IPS DF 19.7 (cell line): ENCODE measurements around the gene ATRN.

Experiments used
- DNase-seq: peaks from one replicate; pipeline ENCODE4 v3.0.0-alpha.2; 2013; ENCODE audit warnings: low read depth, low spot score

ATRN gene

DNA sequence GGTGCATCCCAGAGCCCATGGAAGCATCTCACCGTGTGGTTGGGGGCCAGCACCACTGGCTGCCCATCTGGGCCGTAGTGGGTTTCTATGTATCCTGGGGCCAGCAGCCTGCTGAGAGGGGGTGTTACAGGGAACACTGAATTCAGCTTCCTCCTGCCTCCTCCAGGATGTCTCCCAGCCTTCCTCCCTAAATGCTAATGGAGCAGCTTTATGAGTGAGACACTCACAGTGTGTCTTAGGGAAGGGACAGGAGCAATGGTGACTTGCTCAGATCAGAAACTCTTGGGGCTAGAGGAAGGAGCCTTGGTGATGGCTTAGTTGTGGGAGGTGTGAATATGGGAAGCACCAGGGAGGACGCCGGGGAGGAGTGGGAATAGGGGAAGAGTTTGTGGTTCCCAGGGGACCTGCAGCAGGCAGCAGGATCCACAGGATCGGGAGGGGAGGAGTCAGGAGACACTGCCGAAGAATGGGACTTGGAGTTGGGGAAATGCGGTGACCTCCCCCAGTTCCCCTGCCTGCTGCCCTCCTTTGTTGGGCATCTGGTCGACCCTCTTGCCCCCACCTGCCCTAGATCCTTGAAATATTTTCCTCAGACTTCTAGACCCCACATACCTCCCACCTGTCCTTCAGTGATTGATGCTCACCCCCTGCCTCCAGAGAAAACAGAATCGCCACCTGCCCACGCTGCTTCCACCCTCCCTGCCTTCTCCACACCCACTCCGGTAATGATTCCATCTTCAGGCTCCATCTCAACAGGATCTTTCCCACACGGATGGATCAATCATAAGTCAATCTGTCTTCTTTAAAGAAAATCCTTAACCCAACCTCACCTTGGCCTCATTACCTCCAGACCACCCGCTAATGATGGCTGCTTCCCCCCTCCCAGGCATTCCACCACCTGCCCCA is 204.4 kb downstream of the ATRN start:
- DNase-seq, result no peak

DNA sequence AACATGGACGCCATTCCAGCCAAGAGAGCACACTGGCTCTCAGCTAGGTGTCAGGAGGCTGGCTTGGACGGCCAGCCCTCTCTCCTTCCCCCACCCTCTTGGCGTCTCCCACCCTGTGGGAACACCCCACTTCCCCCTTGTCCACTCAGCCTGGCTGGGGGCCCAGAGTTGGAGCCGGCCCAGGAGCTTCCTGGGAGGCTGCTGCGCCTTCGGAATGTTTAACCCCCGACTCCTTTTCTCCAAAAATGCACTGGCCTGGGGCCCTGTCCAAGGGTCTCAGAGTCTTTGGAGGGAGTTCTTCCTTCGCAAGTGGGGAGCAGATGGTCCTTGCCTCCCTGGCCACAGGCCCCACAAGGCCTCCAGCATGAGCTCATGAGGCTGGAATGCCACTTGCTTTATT is 206.9 kb downstream of the ATRN start:
- DNase-seq, result no peak

DNA sequence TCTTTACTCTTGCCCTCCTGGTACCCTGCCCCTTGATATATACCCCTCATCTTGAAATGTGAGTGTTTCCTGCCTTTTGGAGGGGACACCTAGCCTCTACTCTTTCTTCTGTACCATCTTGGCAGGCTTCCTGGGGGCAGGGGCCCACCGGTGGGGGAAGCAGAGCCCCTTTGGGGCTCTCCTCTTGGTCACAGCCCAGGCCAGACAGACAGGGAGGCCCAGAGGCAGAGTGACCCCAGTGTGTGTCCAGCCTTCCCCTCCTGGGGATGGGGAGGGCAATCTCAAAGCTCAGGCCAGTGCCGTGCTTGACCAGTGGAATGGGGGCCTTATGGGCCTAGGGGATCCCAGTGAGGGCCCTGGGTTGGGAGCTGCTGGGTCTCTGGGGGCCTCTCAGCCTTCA is 207.4 kb downstream of the ATRN start:
- no peak for DNase-seq

DNA sequence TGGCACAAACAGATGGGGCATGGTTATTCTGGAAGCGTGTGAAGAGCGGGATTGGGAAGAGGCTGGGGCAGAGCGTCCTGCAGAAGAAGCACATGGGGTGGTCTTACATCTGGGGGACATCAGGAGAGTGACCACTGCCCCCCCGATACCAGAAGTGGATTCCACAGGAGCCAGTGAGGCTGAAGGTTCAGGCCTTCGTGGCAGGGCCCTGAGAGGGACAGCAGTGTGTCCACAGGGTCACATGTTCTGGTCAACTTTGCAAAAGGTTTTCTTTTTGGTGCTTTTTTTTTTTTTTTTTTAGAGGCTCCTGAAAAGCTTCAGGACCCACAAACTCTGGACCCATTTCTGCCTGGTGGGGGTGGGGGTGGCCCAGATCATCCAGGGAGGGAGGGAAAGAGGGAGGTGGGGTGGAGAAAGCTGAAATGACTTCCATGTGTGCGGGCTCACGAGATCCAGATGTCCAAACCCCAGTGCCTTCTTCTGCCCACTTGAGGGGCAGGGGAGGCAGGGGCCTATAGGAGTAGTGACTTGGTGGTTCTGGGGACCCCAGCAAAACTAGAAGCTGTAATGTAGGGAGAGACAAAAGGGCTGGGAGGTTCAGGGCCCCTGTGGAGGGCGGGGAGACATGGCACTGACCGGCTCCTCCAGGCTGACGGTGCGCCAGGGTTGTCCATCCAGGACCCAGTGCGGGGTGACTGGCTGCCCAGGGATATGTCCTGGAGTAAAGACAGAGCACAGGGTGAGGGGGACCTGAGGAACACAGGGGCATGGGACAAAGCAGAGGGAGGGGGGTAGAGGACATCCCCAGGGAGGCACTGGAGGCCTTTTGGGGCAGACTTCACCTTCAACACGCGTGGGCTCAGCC is 208.3 kb downstream of the ATRN start:
- DNase-seq, result no peak

DNA sequence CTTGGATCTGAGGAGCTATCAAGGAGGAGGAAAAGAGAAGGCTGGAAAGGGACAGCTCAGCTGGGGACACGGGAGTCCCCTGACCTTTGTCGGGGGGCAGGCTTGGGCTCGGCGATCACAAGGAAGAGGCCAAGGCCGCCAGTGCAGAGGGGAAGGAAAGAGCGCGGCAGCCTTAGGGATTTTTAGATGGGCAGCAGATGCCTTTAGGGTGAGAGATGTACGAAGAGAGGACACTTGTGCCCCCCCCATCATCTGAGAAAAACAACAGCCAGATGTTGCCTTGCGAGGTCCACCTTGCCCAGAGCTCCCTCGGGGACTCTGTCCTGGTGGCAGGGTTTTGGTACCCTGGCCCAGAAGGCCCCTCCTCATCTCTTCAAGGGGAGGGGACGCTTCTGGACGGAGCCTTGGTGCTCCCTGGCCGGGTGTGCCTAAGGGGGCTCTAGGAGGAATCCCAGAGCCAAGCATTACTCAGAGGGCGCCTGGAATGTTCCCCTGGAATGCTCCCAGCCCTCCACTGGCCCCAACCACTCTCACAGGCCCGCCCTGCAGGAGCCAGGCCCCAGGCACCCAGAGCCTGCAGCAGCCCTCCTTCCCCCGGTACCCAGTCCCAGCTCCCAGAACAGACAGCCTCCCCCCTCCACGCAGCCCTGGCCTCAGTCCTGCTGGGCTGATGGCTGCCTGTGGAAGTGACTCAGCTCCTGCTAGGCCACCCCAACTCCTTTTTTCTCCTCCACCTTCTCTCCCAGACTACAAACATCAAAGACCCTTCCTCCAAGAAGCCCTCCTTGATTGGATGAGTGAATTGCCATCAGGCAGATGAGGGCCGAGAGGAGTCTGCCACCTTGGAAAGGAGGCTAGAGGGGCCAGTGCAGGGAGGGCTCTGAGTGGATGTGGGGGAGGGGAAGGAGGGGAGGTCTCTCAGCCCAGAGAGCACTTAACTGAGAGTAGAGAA is 209.2 kb downstream of the ATRN start:
- DNase-seq, result no peak

DNA sequence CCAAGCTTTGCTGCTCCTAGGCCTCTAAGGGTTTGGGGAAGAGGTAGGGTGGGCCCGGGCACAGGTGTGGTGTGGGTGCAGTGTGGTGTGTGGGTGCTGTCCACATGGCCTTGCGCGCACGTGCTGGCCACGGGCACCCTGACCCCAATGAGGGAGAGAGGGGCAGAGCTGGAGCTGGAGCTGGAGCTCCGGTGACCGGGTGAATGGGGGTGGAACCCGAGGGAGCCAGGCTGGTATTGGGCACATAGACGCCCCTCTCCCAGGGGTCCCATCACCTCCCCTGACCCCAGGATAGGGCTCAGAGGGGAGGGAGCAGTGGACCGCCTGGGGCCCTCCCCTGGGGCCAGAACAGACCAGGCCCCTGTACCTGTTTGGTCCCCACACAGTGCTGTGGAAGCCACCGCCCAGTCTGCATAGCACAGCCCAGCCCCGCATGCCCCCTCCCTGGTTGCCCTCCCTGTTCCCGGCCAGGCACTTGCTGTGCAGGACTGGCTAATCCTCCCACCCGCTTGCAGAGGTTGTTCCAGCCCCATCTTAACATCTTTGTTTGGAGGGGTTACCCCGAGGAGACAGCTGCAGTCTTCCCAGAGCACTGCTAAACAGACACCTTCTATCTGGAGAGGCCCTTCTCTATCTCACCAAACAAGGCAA is 210.0 kb downstream of the ATRN start:
- DNase-seq, result no peak

DNA sequence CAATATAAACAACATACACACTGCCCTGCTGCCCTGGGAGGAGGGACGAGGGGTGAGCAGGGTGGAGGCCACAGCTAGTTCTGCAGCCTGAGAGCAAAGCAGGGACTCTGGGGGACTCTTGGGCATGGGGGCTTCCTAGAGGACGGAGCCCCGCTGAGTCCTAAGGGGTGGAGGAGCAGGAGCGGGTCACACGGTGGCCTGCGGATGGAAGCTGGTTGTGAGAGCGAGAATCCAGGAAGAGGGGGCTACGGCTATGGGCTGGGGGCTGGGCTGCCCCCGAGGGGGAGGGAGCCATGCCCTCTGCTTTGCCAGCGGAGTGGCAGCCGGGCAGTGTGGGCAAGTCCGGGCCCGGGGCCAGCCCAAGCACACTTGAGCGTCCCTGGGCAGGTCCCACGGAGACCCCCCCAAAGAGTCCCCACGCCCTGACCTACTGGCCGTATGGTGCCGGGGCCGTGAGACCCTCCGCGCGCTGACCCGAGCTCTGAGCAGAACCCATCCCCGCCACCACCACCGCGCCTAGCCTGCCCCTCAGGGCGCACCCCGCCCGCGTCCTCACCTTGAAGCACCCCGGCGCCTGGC is 210.6 kb downstream of the ATRN start:
- DNase-seq, result no peak

DNA sequence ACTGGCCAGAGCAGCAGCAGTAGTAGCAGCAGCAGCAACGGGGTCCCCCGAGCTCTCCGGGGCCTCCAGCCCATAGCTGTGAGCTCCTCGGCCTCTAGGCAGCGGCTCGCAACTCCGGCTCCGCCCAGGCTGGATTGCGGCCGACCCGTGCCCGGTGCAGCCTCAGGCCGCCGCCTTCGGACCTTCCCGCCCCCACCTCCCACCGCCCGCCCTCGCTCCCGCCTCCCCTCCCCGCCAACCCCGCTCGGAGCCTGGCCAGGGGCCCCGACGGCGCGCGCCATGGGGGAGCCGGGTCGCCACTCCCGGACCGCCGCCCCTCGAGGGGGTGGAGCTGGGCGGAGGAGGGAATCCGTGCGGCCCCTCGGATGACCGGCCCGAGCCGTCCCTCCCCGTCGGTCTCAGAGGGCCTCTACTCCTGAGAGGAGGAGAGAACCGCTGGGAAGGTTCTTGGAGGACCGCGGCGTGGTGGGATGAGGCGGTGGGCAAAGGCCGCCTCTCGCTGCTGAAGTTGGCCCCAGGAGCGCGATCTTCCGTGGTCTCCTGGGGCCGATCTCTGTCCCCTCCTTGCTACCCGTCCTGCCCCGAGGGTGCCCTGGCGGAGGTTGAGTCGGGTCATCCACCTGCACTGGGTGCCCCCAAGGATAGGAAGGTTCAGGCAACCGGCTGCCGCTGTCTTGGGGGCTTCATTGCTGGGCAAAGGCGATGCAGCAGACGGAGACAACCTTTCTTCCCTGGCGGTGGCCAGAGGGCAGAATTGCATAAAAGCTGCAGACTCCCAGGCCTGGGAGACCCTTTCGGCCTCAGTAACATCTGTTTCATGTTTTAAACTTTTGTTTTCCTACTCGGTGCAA is 211.3 kb downstream of the ATRN start, which contains the start of gene ADAM33:
Gene ADAM33 (minus strand): TSS at position 80 of the 851 bp plus-strand sequence. CDS start 6 bp downstream, at position 74.
- DNase-seq, result no peak

DNA sequence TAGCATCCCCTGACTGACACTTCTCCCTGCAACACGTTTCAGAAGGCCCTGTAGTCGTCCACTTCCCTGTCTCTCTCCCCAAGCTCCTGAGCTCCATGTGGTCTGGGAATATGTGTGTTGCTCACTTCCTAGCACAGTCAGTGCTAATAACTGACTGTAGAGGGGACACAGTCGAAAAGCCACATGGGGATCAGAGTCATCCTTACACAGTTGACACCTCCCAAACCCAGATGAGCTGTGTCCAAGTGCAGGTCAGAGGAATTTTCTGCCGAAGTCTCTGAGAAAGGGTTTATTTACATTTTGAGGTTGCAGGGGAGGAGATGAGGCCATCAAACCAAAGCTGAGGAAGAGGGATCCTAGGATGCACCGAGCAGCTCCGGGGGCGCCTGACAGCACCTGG is 214.5 kb downstream of the ATRN start:
- no peak for DNase-seq

DNA sequence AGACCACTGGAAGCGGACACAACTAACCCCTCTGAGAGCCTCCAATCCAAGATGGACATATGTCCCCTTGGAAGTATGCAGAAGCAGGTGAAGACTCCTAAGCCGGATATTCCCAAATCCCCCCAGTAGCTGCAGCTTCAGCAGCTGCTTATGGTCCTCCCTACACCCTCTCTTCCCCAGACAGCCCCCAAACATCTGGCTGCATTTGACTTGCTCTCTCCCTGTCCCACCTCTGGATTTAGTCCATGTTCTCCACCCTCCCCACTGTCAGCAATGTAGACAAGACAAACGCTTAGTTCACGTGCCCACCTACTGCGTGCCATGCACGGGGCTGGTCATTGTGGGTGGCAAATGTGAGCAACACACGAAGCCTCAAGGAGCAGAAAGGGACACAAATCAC is 215.6 kb downstream of the ATRN start:
- no peak for DNase-seq

DNA sequence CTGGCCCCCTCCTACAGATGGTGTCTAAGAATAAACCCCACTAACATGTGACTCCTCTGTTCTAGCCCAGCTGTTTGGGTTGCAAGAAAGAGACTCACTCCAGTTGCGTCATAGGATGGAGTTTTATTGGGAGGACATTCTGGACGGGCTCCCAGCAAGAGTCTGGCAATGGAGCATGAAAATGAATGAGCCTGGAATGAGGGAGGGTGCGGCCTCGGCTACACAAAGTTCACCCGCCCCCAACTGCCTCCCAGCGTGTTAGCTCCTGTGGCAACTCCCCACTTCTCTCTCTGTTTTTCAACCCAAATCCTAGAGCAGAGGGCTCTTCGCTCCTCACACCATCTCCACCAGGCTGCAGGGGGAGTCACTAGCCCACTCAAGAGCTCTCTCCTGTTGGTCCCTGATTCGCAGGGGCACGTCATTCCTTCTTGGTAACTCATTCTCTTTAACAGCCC is 216.1 kb downstream of the ATRN start:
- DNase-seq, result no peak

DNA sequence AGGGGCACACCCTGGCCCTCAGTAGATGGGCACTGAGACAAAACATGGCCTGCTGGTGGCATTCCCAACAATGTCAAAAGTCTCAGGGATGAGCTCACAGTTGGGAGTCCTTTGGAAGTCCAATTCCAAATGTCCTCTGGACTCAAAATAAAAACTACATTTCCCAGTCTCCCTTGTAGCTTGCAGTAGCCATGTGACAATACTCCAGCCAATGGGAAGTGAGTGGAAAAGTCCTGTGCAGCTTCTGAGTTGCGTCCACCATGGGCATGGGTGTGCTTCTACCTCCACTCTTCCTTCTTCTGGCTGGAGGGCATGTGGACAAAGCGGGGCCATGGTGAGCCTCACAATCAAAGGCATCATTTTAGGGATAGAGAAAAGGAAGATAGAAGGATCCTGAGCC is 216.8 kb downstream of the ATRN start:
- DNase-seq, result no peak

DNA sequence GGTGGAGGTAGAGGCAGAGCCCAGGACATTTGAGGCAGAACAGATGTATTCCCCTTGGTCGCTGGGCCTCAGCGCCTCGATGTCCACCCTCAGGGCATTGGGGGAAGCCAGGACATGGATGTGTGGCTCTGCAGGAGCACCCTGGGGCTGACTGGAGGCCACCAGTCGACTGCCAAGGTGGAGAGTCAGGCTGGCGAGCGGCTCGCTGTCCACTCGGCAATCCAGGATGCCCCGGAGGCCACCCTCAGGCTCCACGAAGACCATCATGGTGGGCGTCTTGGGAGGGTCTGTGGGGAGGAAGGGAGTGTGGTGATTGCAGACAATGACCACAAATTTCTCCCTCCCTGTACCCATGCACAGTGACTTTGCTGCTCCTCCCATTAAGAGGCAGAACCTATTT is 219.2 kb downstream of the ATRN start:
- no peak for DNase-seq

DNA sequence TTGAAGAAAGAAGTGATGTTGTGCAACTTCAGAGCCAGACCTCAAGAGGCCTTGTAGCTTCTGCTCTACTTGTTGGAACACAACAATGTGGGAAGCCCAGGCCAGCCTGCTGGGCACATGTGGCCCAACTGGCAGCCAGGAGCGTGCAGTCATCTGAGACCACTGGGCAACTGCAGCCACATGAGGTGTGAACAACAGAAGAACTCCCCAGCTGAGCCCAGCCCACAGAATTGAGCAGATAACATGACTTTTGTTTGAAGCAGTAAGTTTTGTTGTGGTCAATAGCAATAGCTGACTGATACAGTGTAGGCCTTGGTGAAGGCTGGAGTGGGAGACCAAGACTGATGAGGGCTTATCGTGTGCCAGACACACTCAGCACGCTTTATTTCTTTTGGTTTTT is 219.6 kb downstream of the ATRN start:
- no peak for DNase-seq

DNA sequence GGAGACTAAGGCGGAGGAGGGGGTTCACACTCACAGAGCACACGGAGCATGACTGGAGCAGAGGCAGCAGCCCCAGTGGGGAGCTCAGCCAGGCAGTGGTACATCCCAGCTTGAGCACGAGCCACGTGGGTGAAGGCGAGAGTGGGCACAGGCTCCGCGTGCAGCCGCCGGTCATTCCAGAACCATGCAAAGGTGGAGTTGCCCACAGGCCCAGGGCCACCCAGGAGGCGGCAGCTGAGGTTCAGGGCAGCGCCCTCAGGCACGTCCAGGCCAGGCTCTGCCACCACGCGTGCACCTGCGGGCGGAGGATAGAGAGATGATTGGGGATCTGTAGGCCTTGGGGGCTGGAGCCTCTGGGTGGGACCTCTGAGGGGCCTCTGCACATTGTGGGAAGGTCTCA is 220.5 kb downstream of the ATRN start:
- no peak for DNase-seq

DNA sequence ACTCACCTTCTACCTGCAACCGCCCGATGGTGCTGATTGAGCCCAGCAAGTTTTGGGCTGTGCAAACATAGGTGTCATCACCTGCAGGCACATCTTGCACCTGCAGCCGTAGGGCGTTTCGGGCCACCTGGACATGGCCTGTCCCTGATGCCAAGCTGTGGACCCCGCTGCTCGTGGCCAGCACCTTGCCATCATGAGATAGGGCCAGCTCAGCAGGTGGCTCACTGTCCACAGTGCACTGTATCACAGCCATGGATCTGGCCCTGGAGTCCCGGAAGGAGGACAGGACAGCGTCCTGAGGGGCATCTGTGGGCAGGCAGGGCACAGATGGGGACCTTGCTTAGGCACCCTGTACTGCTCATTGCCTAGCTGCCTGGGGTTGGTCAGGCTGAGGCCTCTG is 221.1 kb downstream of the ATRN start:
- no peak for DNase-seq

DNA sequence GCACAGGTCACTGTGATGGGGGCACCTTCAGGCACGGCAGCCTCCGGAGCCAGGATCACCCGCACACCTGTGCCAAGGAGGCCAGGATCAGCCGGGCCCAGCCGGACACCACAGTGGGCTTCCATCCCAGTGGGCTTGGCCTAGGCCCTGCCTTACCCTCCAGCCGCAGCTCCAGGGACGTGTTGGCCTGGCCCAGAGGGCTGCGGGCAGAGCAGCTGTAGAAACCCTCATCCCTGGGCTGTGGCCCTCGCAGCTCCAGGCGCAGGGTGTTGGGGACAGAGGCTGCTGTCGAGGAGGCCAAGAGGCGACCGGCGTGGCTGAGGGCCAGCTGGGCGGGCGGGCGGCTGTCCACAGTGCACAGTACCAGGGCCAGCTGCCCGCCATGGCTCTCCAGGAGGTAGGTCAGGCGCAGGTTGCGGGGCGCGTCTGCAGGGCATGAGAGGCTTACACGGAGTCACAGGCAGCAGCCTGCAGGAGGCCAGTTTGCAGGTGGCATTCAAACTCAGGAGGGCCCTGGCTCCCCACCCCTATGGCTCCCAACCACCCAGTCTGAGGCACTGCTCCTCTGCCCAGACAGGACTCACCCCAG is 222.0 kb downstream of the ATRN start:
- no peak for DNase-seq

DNA sequence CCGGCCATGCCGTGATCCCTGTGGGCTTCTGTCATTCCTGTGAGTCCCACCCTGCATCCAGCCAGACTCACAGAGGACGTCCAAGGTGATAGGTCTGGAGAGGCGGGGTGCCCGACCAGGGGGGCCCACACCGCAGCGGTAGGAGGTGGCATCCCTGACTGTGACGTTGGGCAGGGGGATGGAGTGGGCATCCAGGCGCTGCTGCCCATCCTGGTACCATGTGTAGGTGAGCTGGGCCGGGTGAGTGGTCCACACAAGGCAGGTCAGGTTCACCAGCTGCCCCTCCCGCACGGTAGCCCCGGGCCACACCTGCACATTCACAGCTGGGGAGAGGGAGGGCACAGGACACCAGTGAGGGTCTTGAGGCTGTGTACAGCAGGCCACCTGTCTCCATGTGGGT is 222.6 kb downstream of the ATRN start:
- DNase-seq, result no peak

DNA sequence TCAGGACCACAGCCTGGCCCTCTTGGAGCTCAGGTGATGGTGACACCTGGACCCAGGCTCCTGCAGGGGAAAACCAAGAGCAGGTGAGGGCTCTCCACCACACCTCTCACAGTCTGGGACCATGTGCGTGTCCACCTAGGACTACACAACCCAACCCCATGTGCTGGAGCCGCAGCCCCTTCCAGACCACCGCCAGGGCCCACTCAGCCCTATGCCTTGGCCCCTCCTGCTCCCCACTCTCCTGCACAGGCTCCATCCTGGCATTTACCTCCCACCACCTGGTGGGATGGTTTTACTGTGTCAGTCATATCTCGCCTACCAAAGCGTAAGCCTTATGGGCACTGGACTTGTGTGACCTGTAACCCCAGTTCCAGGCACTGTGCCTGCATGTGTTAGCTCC is 224.0 kb downstream of the ATRN start:
- no peak for DNase-seq
